ENCODE results near the gene SCARF2.
"Not testable (repeated sequence)": the region's sequence is repeated elsewhere in the genome, so short reads cannot be mapped to it uniquely, and the experiment has no call there.

The SCARF2 gene

DNA sequence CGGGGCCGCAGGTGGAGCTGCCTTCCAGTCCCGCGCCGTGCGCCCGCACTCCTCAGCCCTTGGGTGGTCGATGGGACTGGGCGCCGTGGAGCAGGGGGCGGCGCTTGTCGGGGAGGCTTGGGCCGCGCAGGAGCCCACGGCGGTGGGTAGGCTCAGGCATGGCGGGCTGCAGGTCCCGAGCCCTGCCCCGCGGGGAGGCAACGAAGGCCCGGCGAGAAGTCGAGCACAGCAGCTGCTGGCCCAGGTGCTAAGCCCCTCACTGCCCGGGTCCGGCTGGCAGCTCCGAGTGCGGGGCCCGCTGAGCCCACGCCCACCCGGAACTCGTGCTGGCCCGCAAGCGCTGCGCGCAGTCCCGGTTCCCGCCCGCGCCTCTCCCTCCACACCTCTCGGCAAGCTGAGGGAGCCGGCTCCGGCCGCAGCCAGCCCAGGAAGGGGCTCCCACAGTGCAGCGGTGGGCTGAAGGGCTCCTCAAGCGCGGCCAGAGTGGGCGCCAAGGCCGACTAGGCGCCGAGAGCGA lies 45.2 kb downstream of the SCARF2 start:
- DNase-seq (ENCODE audit: low read depth), result not testable (repeated sequence)

DNA sequence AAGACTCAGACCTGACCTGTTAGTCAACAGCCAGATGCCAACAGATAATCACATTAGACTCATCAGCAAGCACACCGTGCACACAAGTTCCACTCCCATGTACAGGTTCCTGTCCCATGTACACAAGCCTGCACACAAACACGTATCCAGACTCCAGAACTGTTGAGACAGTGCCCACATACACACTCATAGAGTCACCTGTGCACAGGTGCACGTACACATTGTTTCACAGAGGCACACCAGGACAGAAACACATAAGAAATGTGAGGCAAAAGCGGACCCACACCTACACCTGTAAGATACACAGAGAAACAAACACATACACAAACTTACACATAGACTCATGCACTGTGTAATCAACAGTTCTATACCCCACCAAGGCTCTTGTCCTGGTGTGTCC lies 46.4 kb downstream of the SCARF2 start:
- no peak for DNase-seq (ENCODE audit: low read depth)

DNA sequence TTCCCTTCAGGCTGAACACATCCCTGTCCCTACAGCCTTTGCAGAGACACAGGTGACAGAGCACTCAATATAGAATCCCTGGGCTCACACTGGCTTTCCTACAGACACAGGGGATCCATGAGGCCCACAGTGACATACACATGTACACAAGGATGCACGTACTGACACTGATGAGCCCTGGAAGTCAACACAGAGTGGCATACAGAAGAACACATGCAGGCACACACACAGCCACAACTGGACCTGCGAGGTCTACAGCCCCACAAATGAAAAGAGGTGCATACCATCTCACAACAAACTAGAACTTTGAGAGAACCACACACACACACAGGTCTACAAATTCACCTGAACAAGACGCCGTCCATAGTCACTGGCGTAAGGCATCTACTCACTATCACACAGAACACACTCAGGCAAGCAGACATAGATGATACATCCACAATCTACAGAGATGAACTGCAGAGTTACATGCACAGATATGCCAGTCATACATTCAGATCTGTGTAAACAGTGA lies 47.2 kb downstream of the SCARF2 start:
- no peak for DNase-seq (ENCODE audit: low read depth)

DNA sequence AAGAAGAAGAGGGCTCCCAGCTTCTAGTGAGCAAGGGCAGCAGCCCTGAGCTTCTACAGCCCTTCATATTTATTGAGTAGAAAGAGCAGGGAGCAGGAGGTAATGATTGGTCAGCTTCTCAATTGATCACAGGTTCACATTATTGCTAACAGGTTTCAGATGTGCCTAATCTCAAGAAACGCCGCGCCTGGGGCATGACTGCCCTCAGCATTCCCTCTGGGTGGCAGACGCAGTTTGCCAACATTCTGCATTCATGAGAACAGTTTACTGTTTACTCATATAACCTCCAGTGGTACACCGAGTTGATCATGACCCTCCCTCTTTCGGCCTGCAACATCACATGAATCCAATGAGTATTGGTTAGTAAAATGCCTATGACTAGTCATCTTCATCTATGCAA lies 48.3 kb downstream of the SCARF2 start:
- DNase-seq (ENCODE audit: low read depth), result no peak

DNA sequence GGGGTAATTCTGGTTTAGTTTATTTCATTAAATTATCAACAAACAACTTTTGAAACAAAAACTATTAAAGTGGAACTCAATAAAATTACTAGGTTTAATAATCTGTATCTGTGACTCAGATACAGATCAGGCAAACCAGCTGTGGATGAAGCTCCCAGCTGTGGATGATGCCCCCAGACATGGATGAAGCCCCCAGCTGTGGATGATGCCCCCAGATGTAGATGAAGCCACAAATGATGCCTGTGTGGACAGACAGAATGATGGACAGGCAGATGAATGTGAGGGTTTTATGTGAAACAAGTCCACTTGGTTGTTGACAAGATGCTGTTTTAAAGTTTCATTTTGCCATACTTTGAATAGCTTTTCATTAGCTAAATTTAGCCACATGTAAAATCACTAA lies 49.4 kb downstream of the SCARF2 start:
- no peak for DNase-seq (ENCODE audit: low read depth)

DNA sequence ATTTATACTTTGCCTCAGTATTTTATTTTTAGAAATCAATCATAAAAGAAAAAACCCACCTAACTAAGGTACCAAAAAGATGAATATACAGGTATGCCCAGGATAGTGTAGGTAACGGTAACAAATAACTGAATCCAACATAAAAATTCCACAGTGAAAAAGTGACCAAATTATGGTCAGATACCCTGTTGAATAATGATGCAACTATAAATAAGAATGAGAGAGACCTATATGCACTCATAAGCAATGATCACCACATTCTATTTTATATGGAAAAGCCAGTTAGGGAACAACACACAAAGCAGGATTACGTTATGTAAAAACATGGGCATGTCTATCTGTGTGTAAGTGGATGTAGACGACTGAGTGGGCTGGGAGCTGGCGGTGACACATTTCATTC lies 50.7 kb downstream of the SCARF2 start:
- no peak for DNase-seq (ENCODE audit: low read depth)

DNA sequence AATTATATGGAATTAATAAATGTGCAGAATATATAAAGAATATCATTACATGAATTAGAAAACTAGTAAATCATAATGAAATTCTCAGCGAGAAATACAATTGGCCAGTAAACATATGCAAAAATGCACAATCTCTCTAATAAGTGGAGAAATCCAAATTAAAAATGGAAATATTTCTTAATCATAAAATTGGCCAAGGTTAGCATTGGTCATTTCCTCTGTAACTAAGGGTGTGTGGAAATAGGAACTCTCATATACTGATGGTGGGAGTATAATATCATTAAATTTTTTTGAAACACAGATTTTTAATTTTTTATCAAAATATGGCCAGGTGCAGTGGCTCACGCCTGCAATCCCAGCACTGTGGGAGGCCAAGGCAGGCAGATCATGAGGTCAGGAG lies 51.3 kb downstream of the SCARF2 start:
- DNase-seq (ENCODE audit: low read depth), result no peak

DNA sequence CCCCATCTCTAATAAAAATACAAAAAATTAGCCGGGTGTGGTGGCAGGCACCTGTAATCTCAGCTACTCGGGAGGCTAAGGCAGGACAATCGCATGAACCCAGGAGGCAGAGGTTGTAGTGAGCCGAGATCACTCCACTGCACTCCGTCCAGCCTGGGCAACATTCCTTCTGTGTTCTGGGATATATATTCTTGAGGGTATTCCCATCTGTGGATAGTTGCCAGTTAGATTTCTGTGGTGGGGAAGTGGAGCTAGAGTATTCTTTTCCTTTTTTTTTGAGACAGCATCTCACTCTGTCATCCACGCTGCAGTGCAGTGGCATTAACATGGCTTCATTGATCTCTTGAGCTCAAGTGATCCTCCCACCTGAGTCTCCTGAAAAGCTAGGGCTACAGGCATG lies 52.8 kb downstream of the SCARF2 start:
- no peak for DNase-seq (ENCODE audit: low read depth)

DNA sequence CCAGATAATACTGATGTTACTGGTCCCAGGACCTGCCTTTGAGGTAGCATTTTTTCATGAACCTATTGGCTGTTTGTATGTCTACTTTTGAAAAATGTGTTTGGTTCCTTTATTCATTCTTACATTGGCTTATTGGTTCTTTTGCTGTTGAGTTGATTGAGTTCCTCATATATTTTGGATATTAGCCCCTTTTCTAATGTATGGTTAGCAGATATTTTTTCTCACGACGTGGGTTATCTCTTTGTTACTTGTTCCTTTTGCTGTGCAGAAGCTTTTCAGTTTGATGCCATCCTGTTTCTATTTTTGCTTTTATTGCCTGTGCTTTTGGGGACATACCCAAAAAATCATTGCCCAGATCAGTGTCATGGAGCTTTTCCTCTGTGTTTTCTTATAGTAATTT lies 53.5 kb downstream of the SCARF2 start:
- DNase-seq (ENCODE audit: low read depth), result no peak

DNA sequence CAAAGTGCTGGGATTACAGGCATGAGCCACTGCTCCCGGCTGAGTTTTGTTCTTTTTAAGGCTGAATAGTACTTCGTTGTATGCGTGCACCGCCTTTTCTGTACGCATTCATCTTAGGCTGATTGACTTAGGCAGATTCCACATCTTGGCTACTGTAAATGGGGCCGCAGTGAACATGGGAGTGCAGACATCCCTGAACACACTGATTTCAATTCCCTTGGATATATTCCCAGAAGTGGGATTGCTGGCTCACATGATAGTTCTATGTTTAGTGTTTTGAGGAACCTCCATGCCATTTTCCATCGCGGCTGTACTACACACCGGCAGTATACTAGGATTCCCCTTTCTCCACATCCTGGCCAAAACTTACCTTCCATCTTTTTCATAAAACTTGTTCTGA lies 54.1 kb downstream of the SCARF2 start:
- DNase-seq (ENCODE audit: low read depth), result no peak

DNA sequence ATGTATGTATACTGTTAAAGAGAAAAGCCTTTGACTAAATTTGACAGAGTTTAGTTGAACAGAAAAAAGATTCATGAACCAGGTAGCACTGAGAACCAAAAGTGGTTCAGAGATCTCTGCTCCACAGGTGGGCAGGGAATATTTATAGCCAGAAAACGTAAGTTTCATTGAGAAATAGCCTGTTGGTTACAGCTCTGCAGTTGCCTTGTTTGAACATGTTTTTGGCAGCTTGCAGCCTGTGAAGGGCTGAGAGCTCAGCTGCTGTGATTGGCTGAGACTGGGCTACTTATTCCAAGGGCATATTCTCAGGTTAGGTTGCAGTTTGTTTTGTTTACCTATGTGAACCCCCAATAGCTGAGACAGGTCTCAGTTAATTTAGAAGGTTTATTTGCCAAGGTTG lies 57.1 kb downstream of the SCARF2 start:
- DNase-seq (ENCODE audit: low read depth), result no peak

DNA sequence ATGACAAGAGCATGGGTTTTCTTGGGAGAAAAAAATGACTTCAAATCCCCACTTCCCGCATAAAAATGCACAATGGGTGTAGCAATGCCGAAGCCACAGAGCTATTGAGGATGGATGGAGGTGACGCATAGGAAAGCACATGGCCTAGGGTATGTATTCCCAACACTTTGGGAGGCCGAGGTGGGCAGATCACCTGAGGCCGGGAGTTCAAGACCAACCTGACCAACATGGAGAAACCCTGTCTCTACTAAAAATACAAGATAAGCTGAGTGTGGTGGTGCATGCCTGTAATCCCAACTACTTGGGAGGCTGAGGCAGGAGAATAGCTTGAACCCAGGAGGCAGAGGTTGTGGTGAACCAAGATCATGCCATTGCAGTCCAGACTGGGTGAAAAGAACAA lies 58.9 kb downstream of the SCARF2 start:
- not testable (repeated sequence) for DNase-seq (ENCODE audit: low read depth)

DNA sequence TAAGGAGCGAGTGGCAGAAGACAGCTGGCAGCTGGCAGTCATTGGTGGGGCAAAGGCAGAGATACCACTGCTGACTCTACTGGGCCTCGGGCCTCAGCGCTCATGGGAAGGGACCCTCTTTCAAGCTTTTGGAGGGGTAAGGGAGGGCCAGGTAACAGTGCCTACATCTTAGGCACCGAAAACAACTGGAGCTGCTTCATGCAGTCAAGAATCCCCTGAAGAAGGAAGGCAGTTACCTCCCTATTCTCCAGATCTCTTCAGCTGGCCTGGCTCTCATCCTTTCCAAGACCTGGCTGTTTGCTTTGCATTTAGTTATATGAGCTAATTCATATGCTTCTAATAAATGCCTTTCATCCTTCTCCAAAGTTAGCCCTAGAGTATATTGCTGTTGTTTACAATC lies 59.5 kb downstream of the SCARF2 start:
- no peak for DNase-seq (ENCODE audit: low read depth)

DNA sequence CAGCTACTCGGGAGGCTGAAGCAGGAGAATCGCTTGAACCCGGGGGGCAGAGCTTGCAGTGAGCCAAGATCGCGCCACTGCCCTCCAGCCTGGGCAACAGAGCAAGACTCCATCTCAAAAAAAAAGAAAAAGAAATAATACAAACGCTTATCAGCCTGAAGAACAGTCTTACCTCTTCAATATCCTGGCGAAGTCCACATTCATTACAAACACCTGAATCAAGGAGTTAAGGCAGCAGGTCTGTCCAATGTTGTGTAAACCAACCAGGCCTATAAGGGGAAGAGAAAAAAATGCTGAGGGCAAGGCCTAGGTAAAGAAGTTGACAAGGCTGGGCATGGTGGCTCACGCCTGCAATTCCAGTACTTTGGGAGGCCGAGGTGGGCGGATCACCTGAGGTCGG lies 60.6 kb downstream of the SCARF2 start:
- not testable (repeated sequence) for DNase-seq (ENCODE audit: low read depth)

DNA sequence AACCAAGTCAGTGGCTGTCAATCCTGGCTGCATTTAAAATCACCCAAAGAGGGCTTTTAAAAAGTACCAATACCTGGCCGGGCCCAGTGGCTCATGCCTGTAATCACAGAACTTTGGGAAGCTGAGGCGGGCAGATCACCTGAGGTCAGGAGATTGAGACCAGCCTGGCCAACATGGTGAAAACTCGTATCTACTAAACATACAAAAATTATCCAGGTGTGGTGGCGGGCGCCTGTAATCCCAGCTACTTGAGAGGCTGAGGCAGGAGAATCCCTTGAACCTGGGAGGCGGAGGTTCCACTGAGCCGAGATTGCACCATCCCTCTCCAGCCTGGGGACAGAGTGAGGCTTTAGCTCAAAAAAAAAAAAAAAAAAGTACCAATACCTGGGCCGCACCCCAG lies 61.3 kb downstream of the SCARF2 start:
- DNase-seq (ENCODE audit: low read depth), result not testable (repeated sequence)

Data from ELR (cell line).